ENCODE results near the gene PLEKHG4B.
A peak's percentile ranks its signal among the peaks of the same experiment; 100 is the strongest.
"Not testable (repeated sequence)": the region's sequence is repeated elsewhere in the genome, so short reads cannot be mapped to it uniquely, and the experiment has no call there.

The PLEKHG4B gene

GRCh38 chr5:189976-190365 is 98.0 kb downstream of the PLEKHG4B start:
- Mint-ChIP-seq H3K4me1 (peaks cover 7% of the 10 kb centered on the region), H3K9me3 (no peaks in the 10 kb centered on the region), H3K27ac (ENCODE audit: low read depth) (no peak overlapping the region), H3K27me3 (peaks cover 22% of the 10 kb centered on the region), H3K4me3 (no peak overlapping the region), H3K36me3 (ENCODE audit: insufficient read depth) (no peaks in the 10 kb centered on the region)
- DNase-seq (ENCODE audit: low spot score in 2 of 2) (no peak), ATAC-seq (replicated peaks; ENCODE audit: extremely low read depth, poor library complexity, severe bottlenecking) (no peak)

GRCh38 chr5:190366-191035 is 98.5 kb downstream of the PLEKHG4B start:
- ATAC-seq (replicated peaks; ENCODE audit: extremely low read depth, poor library complexity, severe bottlenecking) (no peak), DNase-seq (ENCODE audit: low spot score in 2 of 2) (no peak)
- peaks cover 27% of the 10 kb centered on the region for H3K27me3 Mint-ChIP-seq
- no peaks in the 10 kb centered on the region for H3K36me3 Mint-ChIP-seq (ENCODE audit: insufficient read depth)
- H3K9me3 Mint-ChIP-seq, result no peaks in the 10 kb centered on the region
- H3K4me1 Mint-ChIP-seq, result peaks cover 11% of the 10 kb centered on the region
- no peak overlapping the region for H3K27ac Mint-ChIP-seq (ENCODE audit: low read depth)
- no peak overlapping the region for H3K4me3 Mint-ChIP-seq

GRCh38 chr5:191036-191948 is 99.3 kb downstream of the PLEKHG4B start, which contains the start of gene LRRC14B:
Gene LRRC14B, plus strand, starts transcription at chr5:191495. Its CDS starts 44 bp downstream, at chr5:191539.
- H3K27ac Mint-ChIP-seq (ENCODE audit: low read depth), result no peak within 1 kb of the TSS

GRCh38 chr5:191949-192690 is 100.2 kb downstream of the PLEKHG4B start:
- H3K27ac Mint-ChIP-seq (ENCODE audit: low read depth), result no peak overlapping the region
- no peaks in the 10 kb centered on the region for H3K36me3 Mint-ChIP-seq (ENCODE audit: insufficient read depth)
- H3K4me1 Mint-ChIP-seq, result peaks cover 12% of the 10 kb centered on the region
- H3K27me3 Mint-ChIP-seq, result peaks cover 31% of the 10 kb centered on the region
- DNase-seq (ENCODE audit: low spot score in 2 of 2), result no peak
- no peaks in the 10 kb centered on the region for H3K9me3 Mint-ChIP-seq
- no peak for ATAC-seq (replicated peaks; ENCODE audit: extremely low read depth, poor library complexity, severe bottlenecking)
- H3K4me3 Mint-ChIP-seq, result no peak overlapping the region

More at GRCh38 chr5:191036-191948, 99.3 kb downstream of the PLEKHG4B start, which contains the start of gene LRRC14B:
- ATAC-seq (replicated peaks; ENCODE audit: extremely low read depth, poor library complexity, severe bottlenecking), result no peak
- Mint-ChIP-seq H3K4me1 (peaks cover 12% of the 10 kb centered on the region), H3K27me3 (peaks cover 31% of the 10 kb centered on the region), H3K36me3 (ENCODE audit: insufficient read depth) (no peaks in the 10 kb centered on the region), H3K4me3 (no peak within 1 kb of the TSS), H3K9me3 (no peaks in the 10 kb centered on the region)
- DNase-seq (ENCODE audit: low spot score in 2 of 2), result no peak

- Mint-ChIP-seq H3K36me3 (ENCODE audit: insufficient read depth) (no peaks in the 10 kb centered on the region), H3K4me1 (peaks cover 12% of the 10 kb centered on the region), H3K9me3 (no peaks in the 10 kb centered on the region), H3K27me3 (peaks cover 31% of the 10 kb centered on the region), H3K4me3 (no peak overlapping the region), H3K27ac (ENCODE audit: low read depth) (no peak overlapping the region)
- ATAC-seq (replicated peaks; ENCODE audit: extremely low read depth, poor library complexity, severe bottlenecking) (no peak), DNase-seq (ENCODE audit: low spot score in 2 of 2) (no peak)
Observed at GRCh38 chr5:192691-192969, 100.7 kb downstream of the PLEKHG4B start.

- peaks cover 12% of the 10 kb centered on the region for H3K4me1 Mint-ChIP-seq
- no peaks in the 10 kb centered on the region for H3K9me3 Mint-ChIP-seq
- no peaks in the 10 kb centered on the region for H3K36me3 Mint-ChIP-seq (ENCODE audit: insufficient read depth)
- DNase-seq (ENCODE audit: low spot score in 2 of 2) (no peak), ATAC-seq (replicated peaks; ENCODE audit: extremely low read depth, poor library complexity, severe bottlenecking) (no peak)
- H3K4me3 Mint-ChIP-seq, result no peak overlapping the region
- H3K27ac Mint-ChIP-seq (ENCODE audit: low read depth), result no peak overlapping the region
- H3K27me3 Mint-ChIP-seq, result peaks cover 31% of the 10 kb centered on the region
Observed at GRCh38 chr5:192970-193831, 101.2 kb downstream of the PLEKHG4B start.

- no peak for DNase-seq (ENCODE audit: low spot score in 2 of 2)
- peaks cover 5% of the 10 kb centered on the region for H3K4me1 Mint-ChIP-seq
- no peaks in the 10 kb centered on the region for H3K9me3 Mint-ChIP-seq
- no peak overlapping the region for H3K4me3 Mint-ChIP-seq
- no peaks in the 10 kb centered on the region for H3K36me3 Mint-ChIP-seq (ENCODE audit: insufficient read depth)
- peaks cover 31% of the 10 kb centered on the region for H3K27me3 Mint-ChIP-seq
- no peak for ATAC-seq (replicated peaks; ENCODE audit: extremely low read depth, poor library complexity, severe bottlenecking)
- no peak overlapping the region for H3K27ac Mint-ChIP-seq (ENCODE audit: low read depth)
Observed at GRCh38 chr5:194102-194501, 102.1 kb downstream of the PLEKHG4B start.

- peaks cover 5% of the 10 kb centered on the region for H3K4me1 Mint-ChIP-seq
- ATAC-seq (replicated peaks; ENCODE audit: extremely low read depth, poor library complexity, severe bottlenecking) (no peak), DNase-seq (ENCODE audit: low spot score in 2 of 2) (no peak)
- H3K27ac Mint-ChIP-seq (ENCODE audit: low read depth), result no peak overlapping the region
- no peaks in the 10 kb centered on the region for H3K9me3 Mint-ChIP-seq
- H3K36me3 Mint-ChIP-seq (ENCODE audit: insufficient read depth), result peaks cover 2% of the 10 kb centered on the region
- H3K27me3 Mint-ChIP-seq, result peaks cover 31% of the 10 kb centered on the region
- no peak overlapping the region for H3K4me3 Mint-ChIP-seq
Observed at GRCh38 chr5:194603-195209, 102.7 kb downstream of the PLEKHG4B start.

GRCh38 chr5:195401-196160 is 103.6 kb downstream of the PLEKHG4B start:
- no peak for ATAC-seq (replicated peaks; ENCODE audit: extremely low read depth, poor library complexity, severe bottlenecking)
- no peak for DNase-seq (ENCODE audit: low spot score in 2 of 2)
- Mint-ChIP-seq H3K4me3 (no peak overlapping the region), H3K4me1 (peaks cover 5% of the 10 kb centered on the region), H3K27ac (ENCODE audit: low read depth) (peak overlapping the region; percentile 39), H3K27me3 (peaks cover 22% of the 10 kb centered on the region), H3K36me3 (ENCODE audit: insufficient read depth) (peaks cover 2% of the 10 kb centered on the region), H3K9me3 (no peaks in the 10 kb centered on the region)

- Mint-ChIP-seq H3K27ac (ENCODE audit: low read depth) (no peak overlapping the region), H3K36me3 (ENCODE audit: insufficient read depth) (peaks cover 2% of the 10 kb centered on the region), H3K4me1 (peaks cover 9% of the 10 kb centered on the region), H3K27me3 (peaks cover 19% of the 10 kb centered on the region), H3K4me3 (no peak overlapping the region), H3K9me3 (no peaks in the 10 kb centered on the region)
- DNase-seq (ENCODE audit: low spot score in 2 of 2) (no peak), ATAC-seq (replicated peaks; ENCODE audit: extremely low read depth, poor library complexity, severe bottlenecking) (no peak)
Observed at GRCh38 chr5:196350-196749, 104.4 kb downstream of the PLEKHG4B start.

- DNase-seq (ENCODE audit: low spot score in 2 of 2); H3K9me3 Mint-ChIP-seq; H3K4me3 Mint-ChIP-seq; H3K36me3 Mint-ChIP-seq (ENCODE audit: insufficient read depth); H3K27ac Mint-ChIP-seq (ENCODE audit: low read depth); ATAC-seq (replicated peaks; ENCODE audit: extremely low read depth, poor library complexity, severe bottlenecking): not testable (repeated sequence)
- Mint-ChIP-seq H3K4me1 (peaks cover 16% of the 10 kb centered on the region), H3K27me3 (peaks cover 19% of the 10 kb centered on the region)
Observed at GRCh38 chr5:197031-197430, 105.1 kb downstream of the PLEKHG4B start.
